Left cardiac atrium (tissue), 4 donors: ENCODE results near the gene NUP50. TPM values are rescaled to one million over a fixed set of nuclear protein-coding genes. Genes with fewer than 3 reads are reported as not detected.
"Not testable (repeated sequence)": the region's sequence is repeated elsewhere in the genome, so short reads cannot be mapped to it uniquely, and the experiment has no call there.

ENCODE experiments used
- ATAC-seq, 2 donors: fragments of 200-7000 bp; cut with Tn5 transposase; one replicate each; pipeline ENCODE4 v1.9.1; 2020; ENCODE audit warnings: mild to moderate bottlenecking in 2 of 2, moderate library complexity in 2 of 2
- DNase-seq: peaks from one replicate; pipeline ENCODE4 v3.0.0-alpha.2; 2020
- intact Hi-C, 2 donors: fragments of 100-400 bp; cut with DNase I; formaldehyde crosslinking; loops; one replicate each; pipeline versions ENCODE4 v1.14.1 to v1.15.1; 2022 to 2023
- total RNA-seq, 2 donors: library from RNA; stranded (reverse); fragmentation: NEBNext Ultra II Directional; extraction: Animal tissue kit (Norgen Biotek cat#: 25700); gene quantifications; one replicate each; pipeline ENCODE4 v1.2.1, GENCODE V29; 2021
- donor health status: DM: no; HTN: yes; CAD: no.
- donor health status: DM: no; HTN: yes; CAD: no; lungs with severe emphysema.
- donor health status: DM: yes; HTN: yes; CAD: no.
- donor health status: Dilated cardiomyopathy.

NUP50 gene
- total RNA-seq, 2 donors from 2014 or later, result 21.9 to 25.0 TPM

DNA sequence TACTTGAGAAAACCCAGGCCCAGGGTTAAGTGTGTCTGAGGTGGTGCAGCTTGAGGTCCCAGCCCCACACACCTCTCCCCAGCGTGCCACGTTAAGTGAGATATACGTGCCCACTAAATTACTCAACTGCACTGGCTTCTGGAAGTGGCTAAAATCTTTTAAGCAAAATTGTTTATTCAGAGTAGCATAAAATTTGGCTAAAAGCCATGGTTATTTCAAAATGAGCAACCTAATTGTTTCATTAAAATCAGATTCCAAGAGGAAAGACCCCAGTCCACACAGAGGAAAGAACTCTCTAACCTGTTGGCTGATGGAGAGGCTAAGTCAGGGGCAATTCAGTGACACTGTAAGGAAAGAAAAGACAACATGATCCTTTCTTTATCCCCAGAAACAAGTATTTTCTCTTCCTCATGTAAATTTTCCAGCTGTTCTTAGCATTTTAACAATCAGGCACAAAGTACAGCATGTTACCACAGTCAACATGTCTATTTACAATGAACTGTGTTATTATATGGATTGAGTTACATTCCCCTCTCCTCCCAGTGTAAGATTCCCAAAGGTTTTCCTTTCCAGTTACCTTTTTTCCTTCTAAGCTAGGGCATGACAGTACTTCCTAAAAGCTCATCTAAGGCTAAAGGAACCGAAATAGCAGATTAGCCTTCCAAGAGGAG is 26.6 kb downstream of the NUP50 start:
- intact Hi-C loops, result no loop called here
- DNase-seq (no peak), ATAC-seq (no peak)

DNA sequence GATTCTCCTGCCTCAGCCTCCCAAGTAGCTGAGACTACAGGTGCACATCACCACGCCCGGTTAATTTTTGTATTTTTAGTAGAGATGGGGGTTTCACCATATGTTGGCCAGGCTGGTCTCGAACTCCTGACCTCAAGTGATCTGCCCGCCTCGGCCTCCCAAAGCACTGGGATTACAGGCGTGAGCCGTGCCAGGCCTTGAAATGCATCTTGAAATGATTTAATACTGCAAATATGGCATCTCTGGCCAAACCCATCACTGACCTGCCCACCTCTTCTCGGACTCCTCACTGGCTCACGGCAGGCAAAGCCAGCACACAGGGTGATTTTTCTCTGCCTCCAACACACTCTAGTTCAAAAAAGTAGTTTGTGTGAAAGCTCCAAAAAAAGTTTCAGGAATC is 28.0 kb downstream of the NUP50 start:
- intact Hi-C loops, ATAC-seq, DNase-seq: not testable (repeated sequence)

DNA sequence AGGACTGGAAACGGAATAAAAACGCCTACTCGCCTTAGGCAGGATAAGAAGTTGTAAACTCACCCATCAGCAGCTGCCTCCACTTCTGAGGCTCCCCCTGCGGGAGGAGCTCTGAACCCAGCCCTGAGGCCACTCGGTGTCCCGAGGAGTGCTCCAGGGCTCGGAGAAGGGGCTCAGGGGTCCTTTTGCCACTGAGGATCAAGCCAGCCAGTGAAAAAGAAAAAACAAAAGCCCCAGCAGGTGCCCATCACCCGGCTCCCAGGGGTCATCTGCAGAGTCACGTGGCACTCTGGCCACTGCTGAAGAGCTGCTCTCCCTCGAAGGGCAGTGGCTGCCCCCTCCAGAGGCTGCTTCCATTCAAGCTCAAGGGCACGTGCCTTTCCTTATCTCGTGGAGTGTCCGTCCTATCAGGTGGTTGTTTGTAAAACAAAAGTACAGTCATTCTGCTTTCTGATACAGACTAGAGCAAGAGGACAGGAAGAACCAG is 29.0 kb downstream of the NUP50 start:
- intact Hi-C loops, result no loop called here
- ATAC-seq (peak in 1 of 2 donors; percentile 40), DNase-seq (no peak)

DNA sequence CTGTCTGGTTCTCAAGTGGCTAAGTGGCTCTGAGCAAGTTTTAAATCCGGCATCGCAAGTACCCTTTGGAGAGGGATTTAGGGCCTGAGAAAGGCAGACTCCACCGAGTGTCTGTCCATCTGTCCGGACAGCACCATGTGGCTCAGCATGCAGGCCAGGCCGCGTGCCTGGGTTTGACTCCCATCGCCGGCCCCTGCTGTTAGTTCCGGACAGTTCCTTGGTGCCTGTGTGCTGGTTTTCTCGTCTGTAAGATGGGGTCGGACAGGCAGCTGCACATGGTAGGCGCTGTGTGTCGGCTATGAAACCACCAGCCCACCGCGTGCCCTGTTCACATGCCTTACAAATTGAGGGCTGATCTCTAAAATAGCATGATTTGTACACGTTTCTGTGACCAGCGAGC is 31.0 kb downstream of the NUP50 start:
- DNase-seq (no peak), ATAC-seq (no peak)
- intact Hi-C loops, result no loop called here

DNA sequence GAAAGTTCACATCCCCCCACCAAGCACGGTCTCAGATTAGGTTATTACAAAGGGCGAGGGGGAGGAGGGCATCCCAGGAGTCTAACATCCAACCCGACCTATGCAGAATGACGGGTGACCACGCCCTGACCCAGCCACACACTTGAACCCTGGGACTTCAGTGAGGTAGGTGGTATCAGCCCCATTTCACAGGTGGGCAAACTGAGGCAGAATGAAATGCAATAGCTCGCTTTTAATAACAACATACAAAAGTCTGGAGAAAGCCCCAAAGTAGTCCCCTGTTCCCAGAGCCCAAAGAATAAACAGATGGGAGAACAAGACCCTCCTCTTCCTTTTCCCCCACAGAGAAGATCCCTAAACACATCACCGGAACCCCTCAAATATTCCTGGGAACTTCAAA is 31.9 kb downstream of the NUP50 start:
- no peak for DNase-seq
- no peak for ATAC-seq
- intact Hi-C loops, result no loop called here

DNA sequence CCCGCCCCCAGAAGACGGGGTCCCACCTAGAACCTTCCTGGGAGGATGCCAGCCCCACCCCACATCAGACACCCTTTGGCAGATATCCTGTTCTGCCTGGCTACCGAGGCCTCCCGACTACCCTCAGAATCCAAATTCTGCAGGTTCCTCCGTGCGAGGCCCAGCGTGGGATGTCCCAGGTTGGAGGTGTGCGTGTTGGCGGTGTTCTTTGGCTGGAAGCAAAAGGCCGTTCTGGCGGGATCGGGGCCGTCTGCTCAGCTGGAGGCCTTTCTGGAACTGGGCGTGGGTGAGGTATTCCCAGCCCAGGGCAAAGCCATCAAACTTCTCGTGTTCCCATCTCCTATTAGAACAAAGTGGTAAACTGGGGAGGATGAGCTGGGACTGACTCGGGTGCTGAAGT is 32.6 kb downstream of the NUP50 start:
- intact Hi-C loops, result no loop called here
- DNase-seq, result no peak
- ATAC-seq, result no peak

DNA sequence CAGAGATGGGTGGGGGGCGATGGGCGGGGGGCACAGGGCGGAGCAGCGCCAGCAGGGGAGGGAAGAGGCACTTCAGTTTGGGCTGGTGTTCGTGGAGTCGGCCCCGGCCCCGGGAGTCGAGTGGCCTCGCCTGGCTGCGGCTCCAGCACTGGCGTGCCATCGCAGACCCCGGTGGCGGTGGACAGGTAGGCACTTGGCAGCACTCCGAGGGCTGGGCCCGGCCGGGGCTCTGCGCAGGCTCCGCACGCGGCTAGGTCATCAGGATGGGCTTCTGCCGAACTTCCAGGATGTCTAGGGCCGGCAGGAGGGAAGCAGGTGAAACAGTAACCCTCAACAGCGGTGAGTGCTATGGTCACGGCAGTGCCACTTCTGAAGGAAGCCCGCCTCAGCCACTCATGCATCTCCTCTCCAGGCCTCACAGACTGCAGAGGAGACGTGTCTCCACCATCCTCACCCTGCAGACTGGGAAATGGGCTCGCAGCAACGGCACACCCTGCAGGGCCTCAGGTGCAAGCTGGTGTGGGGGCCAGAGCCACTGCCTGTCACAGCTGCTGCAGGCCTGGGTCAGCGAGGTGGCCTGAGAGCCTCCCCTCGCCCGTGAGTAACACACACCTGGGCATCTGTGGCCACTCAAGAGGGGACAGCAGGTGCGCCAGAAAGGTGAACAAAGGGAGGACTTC is 33.3 kb downstream of the NUP50 start:
- intact Hi-C loops, result no loop called here
- no peak for DNase-seq

DNA sequence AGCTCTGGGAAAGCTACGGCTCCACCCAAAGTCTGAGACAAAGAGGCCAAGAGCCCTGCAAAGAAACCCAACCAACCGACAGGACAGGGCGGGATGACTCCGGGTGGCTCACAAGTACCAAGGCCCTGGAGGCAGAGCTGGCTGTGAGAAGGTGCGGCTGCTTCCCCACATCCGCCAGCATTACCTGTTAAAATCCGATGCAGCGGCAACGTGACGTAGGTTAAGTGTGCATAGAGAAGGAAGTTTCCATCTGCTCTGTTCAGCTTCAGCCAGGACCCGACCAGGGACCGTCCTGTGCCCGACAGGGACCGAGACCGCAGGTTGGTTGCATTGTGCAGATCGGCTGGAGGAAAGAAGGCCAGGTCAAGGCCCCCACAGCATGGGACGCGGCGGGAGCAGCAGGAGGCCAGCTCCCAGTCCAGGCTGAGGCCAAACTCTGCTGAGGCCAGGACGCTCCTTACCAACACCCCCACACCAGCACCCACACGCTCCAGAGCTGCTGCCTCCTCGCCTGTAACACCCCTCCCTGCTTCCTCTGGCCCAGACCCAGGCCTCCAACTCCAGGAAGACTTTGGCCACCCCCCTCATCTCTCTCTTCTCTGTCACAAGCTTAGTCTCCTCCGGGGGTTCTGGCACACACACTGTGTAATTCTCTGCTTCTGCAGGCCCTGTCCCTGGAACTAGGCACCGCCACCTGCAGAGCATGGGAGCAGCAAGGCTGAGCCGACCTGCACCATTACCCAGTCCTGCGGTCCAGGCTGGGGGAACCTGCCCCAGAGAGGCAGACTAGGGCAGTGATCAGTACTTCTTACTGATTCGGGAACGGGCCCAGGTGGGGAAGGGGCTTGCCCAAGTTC is 34.1 kb downstream of the NUP50 start:
- DNase-seq, result no peak
- intact Hi-C loops, result no loop called here

More for the DNA sequence above, 33.3 kb downstream of the NUP50 start:
- no peak for ATAC-seq

DNA sequence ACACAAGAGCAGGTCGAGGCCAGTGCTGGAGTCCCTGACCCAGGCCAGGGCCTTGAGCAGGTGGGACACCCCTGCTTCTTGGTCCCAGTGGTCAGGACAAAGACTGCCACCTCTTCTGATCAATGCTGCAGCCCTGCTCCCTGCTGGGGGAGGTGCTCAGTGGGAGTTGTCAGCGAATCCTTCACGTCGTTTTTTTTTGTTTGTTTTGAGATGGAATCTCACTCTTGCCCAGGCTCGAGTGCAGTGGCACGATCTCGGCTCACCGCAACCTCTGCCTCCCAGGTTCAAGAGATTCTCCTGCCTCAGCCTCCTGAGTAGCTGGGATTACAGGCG is 34.7 kb downstream of the NUP50 start:
- no peak for ATAC-seq
- no peak for DNase-seq
- intact Hi-C loops, result no loop called here

More for the DNA sequence above, 34.1 kb downstream of the NUP50 start:
- ATAC-seq, result no peak

DNA sequence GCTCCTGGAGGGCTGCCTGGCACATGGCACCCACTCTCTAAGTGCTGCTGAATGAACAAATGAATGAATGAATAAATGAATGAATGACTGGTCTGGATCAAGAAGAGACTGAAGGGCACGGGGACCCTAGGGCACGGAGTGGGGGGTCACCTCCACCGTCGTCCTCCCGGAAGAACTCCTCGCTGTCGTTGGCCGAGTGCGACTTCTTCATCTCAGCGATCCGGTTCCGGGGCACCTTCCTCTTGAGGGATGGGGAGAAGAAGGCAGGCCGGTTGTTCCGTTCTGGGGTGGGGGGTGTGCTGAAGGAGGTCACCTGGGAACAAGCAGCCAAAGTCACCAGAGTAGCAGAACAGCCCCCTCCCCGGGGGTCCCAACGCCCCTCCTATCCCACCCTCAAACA is 36.0 kb downstream of the NUP50 start:
- intact Hi-C loops, result no loop called here
- DNase-seq, result no peak
- no peak for ATAC-seq

DNA sequence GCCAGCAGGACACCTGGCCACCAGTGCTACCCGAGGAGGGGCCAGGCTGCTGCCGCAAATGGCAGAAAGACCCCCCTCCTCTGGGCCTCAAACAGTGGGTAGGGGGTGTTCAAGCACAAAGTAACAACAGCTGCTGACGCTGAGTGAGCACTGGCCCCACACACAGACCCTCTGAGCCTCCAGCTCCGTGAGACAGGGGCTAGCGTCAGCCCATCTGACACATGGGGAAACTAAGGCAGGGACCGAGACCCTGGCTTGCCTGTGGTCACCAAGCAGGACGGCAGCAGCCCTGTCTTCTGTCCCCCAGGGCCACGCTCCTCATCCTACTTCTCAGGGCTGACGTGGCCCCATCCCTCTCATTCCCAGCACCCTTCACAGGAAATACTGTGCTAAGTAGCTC is 36.5 kb downstream of the NUP50 start:
- ATAC-seq, result no peak
- intact Hi-C loops, result no loop called here
- DNase-seq, result no peak

DNA sequence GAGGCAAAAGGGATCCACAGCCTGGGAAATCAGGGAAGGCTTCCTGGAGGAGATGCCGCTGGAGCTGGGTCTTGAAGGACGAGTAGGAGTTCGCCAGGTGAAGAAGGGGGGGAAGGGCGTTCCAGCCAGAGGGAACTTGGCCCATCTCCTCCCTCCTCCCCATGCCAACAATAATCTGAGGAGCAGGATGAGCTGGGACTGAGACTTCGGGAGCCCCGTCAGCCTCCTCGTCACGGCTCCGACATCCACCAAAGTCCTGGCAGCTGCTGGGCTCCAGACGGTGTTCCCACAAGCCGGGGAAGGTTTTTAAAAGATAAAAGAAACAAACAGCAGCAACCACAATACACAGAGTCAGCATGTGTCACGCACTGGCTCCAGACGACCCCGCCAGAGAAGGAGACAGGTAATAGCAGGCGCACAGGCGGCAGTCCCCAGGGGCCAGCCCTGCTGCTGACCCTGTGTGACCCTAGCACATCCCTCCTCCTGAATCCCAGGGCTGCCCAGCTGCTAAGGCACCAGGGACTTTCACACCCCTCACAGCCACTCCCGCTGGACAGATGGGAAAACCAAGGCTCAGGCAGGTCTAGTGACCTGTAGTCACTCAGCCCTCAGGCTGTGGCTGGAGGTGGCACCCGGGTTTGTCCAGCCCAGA is 37.3 kb downstream of the NUP50 start:
- intact Hi-C loops, result no loop called here
- ATAC-seq (no peak), DNase-seq (no peak)

DNA sequence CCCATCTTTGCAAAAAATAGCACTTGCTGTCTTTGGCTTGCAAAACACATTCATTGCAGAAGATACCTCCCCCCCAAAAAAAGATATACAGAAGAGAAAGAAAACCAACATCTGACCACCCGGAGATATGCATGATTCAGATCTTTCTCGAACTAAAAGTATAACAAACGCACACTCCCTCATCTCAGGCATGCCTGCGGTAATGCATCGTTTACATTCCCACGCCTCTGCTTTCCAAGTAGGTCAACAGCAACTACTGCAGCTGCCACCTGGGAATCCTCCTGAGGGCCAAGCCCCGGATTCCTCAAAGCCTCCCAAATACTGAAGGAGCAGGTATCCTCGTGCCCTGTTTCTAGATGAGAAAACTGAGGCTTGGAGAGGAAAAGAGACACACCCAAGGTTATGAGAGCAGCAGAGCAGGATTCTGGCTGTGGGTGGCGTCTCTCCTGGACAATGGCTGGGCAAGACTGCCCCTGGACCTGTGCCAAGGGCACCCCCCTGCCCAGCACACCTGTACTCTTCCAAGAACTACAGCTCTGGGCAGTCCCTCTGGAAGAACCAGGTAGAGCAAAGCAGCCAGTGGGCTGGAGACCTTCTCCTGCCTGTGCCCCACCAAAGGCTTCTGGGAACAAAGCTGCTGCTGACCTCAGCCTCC is 38.1 kb downstream of the NUP50 start:
- no peak for ATAC-seq

DNA sequence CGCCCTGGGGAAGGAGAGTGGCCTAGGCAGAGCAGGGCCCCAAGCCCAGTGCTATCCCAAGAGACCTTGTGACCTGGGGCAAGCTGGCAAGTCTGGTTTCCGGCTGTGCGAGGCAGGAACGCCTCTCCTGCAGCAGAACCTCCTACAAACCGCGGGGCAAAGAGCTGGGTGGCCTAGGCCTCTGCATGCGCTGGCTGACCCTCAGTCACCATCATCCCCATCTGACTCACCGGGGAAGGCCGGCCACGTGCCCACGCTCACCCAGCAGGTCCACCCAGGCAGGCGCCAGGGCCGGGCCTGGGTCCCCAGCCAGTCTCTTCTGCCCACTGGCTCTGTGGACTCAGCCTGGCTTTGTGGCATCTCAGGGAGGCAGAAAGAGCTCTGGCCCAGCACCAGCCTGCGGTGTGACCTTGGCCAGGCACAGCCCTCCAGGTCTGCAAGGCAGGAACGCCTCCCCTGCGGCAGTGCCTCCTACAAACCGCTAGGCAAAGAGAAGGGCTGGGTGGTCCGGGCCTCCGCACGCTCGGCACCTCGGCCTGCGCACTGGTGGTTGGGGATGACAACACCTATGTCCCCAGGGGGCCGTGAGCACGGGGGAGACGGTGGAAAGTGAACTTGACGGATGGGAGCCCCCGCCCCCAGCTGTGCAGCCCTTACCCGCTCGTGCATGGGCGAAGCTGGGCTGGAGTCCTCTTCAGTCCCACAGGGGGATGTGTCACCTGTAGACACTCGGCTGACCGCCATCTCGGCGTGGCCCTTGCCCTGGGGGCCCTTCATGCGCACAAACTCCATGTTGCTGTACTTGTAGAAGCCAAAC is 38.8 kb downstream of the NUP50 start:
- intact Hi-C loops, result no loop called here
- peak in 1 of 2 donors; percentile 38 for ATAC-seq
- DNase-seq, result no peak

More for the DNA sequence above, 38.1 kb downstream of the NUP50 start:
- no peak for DNase-seq
- intact Hi-C loops, result no loop called here

DNA sequence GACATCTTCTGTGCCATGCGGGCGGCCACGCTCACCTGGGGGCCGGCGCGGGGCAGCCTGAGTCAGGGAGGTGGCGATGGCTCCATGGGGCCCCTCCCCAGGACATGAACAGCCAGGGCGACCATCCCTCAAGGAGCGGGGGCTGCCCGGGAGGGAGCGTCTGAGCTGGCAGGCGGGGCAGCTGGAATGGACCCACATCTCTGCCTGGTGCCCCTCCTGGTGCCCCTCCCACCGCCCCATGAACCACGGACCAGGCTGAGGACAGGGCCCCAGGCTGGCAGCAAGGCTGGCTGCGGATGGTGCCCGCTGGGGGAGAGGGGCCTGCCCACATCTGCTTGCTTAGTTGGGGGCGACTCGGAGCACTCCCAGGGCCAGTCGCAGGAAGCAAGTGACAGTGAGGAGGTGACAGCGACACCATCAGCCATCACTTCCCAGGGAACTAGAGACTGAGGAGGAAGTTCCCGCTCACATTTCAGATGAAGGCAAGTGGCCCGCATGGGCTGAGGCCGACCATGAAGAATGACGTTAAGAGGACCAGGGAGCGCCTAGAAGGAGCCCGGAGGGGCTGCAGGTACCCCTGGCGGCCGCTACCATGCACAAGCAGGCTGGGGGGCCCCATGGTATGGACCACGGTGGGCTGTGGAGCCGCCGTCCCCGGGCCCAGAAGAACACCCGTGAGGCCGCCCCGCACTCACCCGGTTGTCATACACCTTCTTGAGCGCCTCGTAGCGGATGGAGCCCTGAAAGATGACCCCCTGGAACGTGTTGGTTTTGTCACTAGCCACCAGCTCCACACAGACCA is 39.6 kb downstream of the NUP50 start:
- intact Hi-C loops, result no loop called here
- DNase-seq, result no peak

DNA sequence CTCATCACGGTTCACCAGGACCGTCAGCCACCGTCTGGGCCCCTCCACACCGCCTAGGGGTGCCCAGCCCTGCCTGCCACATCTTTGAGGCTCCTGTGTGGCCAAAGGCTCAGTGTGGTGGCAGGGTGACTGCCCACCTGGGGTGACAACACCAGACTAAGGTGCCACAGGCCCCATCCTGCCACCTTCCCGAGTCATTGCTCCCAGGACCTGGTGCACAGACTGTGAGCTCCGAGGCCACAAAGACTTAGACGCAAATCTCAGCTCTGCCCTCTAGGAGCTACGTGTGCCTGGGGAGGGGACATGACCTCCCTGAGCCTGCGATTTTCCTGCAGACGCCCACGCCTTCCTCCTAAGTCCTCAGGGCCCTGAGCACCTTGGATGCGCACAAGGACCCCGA is 40.5 kb downstream of the NUP50 start:
- intact Hi-C loops, result no loop called here
- DNase-seq (no peak), ATAC-seq (no peak)

More for the DNA sequence above, 39.6 kb downstream of the NUP50 start:
- no peak for ATAC-seq

DNA sequence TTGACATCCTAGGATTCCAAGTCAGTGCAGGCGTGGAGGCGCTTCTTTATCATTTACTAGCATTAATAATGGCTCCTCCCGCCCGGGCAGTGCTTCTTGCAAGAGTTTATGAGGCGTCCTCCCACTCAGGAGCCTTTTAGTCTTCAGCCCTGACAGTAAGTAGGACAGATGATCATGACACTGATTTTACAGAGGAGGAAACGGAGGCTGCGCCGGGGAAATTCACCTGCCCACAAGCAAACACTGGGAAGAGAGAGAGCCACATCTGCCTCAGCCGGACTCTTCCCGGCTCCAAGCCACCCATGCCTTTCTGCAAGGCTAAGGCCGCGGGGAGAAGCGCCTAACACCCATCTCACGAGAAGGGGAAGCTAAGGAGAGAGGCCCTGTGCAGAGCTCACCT is 41.1 kb downstream of the NUP50 start:
- ATAC-seq, result no peak
- no peak for DNase-seq
- intact Hi-C loops, result no loop called here
